ENCODE data around the gene GPC5. TPM values are rescaled to one million over a fixed set of nuclear protein-coding genes. Genes with fewer than 3 reads are reported as not detected.

GPC5 gene
- total RNA-seq, 4 donors from 2014 or later, result not detected

DNA sequence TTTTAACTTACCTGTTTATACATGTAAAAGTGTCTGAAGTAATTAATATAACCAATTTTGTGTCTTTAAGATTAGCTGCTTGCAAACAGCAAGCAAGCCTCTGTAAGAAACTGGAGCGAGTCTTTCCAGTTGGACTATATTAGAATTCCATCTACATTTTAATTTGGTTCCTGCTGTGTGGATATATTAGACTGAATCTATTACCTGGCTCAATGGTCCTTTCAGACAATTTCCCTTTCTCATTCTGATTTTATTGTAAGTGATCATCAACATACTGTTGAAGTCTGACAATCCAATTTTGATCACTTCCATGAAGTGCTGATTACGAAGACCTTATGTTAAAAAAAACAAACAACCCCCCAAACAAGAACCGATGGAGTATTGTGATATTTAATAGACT, 72.3 kb downstream of the GPC5 start:
- TF ChIP-seq, protein P1, sequence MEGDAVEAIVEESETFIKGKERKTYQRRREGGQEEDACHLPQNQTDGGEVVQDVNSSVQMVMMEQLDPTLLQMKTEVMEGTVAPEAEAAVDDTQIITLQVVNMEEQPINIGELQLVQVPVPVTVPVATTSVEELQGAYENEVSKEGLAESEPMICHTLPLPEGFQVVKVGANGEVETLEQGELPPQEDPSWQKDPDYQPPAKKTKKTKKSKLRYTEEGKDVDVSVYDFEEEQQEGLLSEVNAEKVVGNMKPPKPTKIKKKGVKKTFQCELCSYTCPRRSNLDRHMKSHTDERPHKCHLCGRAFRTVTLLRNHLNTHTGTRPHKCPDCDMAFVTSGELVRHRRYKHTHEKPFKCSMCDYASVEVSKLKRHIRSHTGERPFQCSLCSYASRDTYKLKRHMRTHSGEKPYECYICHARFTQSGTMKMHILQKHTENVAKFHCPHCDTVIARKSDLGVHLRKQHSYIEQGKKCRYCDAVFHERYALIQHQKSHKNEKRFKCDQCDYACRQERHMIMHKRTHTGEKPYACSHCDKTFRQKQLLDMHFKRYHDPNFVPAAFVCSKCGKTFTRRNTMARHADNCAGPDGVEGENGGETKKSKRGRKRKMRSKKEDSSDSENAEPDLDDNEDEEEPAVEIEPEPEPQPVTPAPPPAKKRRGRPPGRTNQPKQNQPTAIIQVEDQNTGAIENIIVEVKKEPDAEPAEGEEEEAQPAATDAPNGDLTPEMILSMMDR (IDR thresholded peaks at IDR 0.05 in 4 of 5, conservative IDR thresholded peaks at IDR 0.05 in 1 of 5), result no peak
- TF ChIP-seq POLR2A (IDR thresholded peaks at IDR 0.05), result no peak
- intact Hi-C loops (cut with DNase I; ENCODE audit: low total_unique reads) (no loop called here), in situ Hi-C loops (cut with MboI; ENCODE audit: low sequenced_read_pairs in 4 of 4) (no loop called here)
- no peaks in the 10 kb centered on the region for H3K36me3 ChIP-seq
- no peak overlapping the region for H3K4me3 ChIP-seq
- ATAC-seq (no peak), DNase-seq (no peak)
- no peak overlapping the region for H3K27ac ChIP-seq
- no peaks in the 10 kb centered on the region for H3K4me1 ChIP-seq
- H3K27me3 ChIP-seq, result no peaks in the 10 kb centered on the region
- no peaks in the 10 kb centered on the region for H3K9me3 ChIP-seq

DNA sequence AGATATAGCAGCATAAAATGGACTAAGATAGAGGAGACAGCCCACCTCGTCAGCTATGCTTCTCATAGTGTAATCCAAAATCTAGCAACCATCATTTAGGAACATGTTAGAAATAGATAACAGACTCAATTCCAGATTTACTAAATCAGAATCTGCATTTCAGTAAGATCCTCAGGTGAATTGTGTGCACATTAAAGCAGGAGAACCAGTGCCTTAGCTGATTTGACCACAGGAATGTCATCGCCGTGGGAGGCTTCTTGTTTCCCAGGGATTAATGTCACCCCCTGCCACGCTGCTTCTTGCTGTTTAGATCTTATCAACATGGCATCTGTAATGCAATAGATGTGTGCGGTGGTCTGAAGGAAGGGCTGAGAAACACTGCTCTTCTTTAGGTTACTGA, 84.0 kb downstream of the GPC5 start:
- Histone ChIP-seq H3K27ac (no peak overlapping the region), H3K4me1 (no peaks in the 10 kb centered on the region), H3K4me3 (no peak overlapping the region), H3K9me3 (no peaks in the 10 kb centered on the region), H3K36me3 (no peaks in the 10 kb centered on the region), H3K27me3 (no peaks in the 10 kb centered on the region)
- in situ Hi-C loops (cut with MboI; ENCODE audit: low sequenced_read_pairs in 4 of 4), result no loop called here
- TF ChIP-seq, protein P1 (IDR thresholded peaks at IDR 0.05 in 4 of 5, conservative IDR thresholded peaks at IDR 0.05 in 1 of 5), result no peak
- TF ChIP-seq POLR2A (IDR thresholded peaks at IDR 0.05), result no peak
- DNase-seq (no peak), ATAC-seq (no peak)
- intact Hi-C loops (cut with DNase I; ENCODE audit: low total_unique reads), result no loop called here

DNA sequence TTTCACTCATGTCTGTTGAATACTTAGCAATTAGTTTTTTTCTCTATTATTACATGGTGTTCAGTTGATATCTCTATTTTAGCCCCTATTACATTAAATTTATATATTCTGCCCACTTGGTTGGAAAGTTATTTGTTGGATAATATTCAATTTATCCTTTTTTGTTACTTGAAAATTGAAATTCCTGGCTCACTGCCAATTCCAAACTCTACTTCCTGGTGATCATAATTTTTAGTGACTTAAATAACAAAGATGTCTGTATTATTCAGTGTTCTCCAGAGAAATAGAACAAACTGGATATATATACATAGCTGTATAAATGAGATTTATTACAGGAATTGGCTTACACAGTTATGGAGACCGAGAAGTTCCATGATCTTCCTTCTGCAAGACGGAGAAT, 93.6 kb downstream of the GPC5 start:
- Histone ChIP-seq H3K4me3 (no peak overlapping the region), H3K27me3 (no peaks in the 10 kb centered on the region), H3K36me3 (no peaks in the 10 kb centered on the region), H3K27ac (no peak overlapping the region), H3K9me3 (no peaks in the 10 kb centered on the region), H3K4me1 (no peaks in the 10 kb centered on the region)
- in situ Hi-C loops (cut with MboI; ENCODE audit: low sequenced_read_pairs in 4 of 4) (no loop called here), intact Hi-C loops (cut with DNase I; ENCODE audit: low total_unique reads) (no loop called here)
- TF ChIP-seq, protein P1 (IDR thresholded peaks at IDR 0.05 in 4 of 5, conservative IDR thresholded peaks at IDR 0.05 in 1 of 5), result no peak
- no peak for TF ChIP-seq POLR2A (IDR thresholded peaks at IDR 0.05)
- ATAC-seq (no peak), DNase-seq (no peak)

DNA sequence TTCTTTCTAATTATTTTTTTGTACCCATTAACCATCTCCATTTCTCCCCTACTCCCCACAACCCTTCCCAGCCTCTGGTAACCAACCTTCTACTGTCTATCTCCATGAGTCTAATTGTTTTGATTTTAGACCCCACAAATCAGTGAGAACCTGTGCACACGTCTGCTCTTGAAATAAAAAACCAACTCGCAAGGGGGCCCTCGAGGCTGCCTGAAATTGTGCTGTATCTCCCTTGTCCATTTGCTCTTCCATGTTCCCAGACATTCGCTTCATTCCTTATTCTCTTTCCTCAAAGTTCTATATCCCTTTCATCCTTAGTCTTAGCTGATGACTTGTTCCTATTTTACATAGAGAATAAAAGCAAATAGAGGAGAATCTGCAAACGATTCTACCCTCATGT, 95.0 kb downstream of the GPC5 start:
- in situ Hi-C loops (cut with MboI; ENCODE audit: low sequenced_read_pairs in 4 of 4) (no loop called here), intact Hi-C loops (cut with DNase I; ENCODE audit: low total_unique reads) (no loop called here)
- H3K36me3 ChIP-seq, result no peaks in the 10 kb centered on the region
- no peak for TF ChIP-seq POLR2A (IDR thresholded peaks at IDR 0.05)
- TF ChIP-seq, protein P1 (IDR thresholded peaks at IDR 0.05 in 4 of 5, conservative IDR thresholded peaks at IDR 0.05 in 1 of 5), result no peak
- H3K4me1 ChIP-seq, result no peaks in the 10 kb centered on the region
- DNase-seq (no peak), ATAC-seq (no peak)
- no peak overlapping the region for H3K4me3 ChIP-seq
- no peak overlapping the region for H3K27ac ChIP-seq
- no peaks in the 10 kb centered on the region for H3K9me3 ChIP-seq
- no peaks in the 10 kb centered on the region for H3K27me3 ChIP-seq

DNA sequence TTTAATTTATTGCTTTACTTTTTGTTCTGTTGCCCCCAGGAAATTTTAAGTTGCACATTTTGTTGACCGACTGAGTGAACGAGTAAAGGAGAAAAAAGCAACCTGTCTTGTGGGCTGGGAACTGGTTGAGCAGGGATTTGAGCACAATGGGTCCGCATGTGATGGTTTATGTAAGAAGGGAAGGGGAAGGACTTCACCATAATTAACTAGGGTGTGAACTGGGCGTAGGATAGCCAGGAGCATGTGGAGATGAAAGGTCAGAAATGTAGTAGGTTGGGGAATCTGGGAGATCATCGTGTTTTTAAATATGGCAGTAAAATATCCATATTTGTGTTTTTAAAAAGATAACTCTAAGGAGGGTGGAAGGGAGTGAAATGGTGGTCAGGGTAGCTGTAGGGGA, 99.9 kb downstream of the GPC5 start:
- Histone ChIP-seq H3K27ac (no peak overlapping the region), H3K4me1 (no peaks in the 10 kb centered on the region), H3K36me3 (no peaks in the 10 kb centered on the region), H3K4me3 (no peak overlapping the region), H3K27me3 (no peaks in the 10 kb centered on the region), H3K9me3 (no peaks in the 10 kb centered on the region)
- intact Hi-C loops (cut with DNase I; ENCODE audit: low total_unique reads) (no loop called here), in situ Hi-C loops (cut with MboI; ENCODE audit: low sequenced_read_pairs in 4 of 4) (no loop called here)
- ATAC-seq, result no peak
- DNase-seq, result no peak
- TF ChIP-seq, protein P1 (IDR thresholded peaks at IDR 0.05 in 4 of 5, conservative IDR thresholded peaks at IDR 0.05 in 1 of 5), result no peak
- TF ChIP-seq POLR2A (IDR thresholded peaks at IDR 0.05), result no peak

Data from gastrocnemius medialis (tissue), 4 donors.